Hematopoietic multipotent progenitor cell treated with erythropoietin and hydrocortisone succinate and interleukin-3 and kit ligand, for 15 days (in vitro differentiated cells): ENCODE data around the gene ARTN.

Source experiments
- DNase-seq: peaks from one replicate; pipeline ENCODE4 v3.0.0-alpha.2; 2015; ENCODE audit warnings: low spot score

ARTN gene

GRCh38 chr1:43933386-43934100 is at the start of gene ARTN:
Gene ARTN, plus strand, starts transcription at chr1:43933801. Its CDS starts 1,856 bp downstream, at chr1:43935657.
- no peak for DNase-seq

- DNase-seq = no peak
Observed at GRCh38 chr1:43885279-43885801, 48.3 kb upstream of the ARTN start.

- DNase-seq = no peak
Observed at GRCh38 chr1:43887748-43888147, 45.9 kb upstream of the ARTN start.

- no peak for DNase-seq
Observed at GRCh38 chr1:43890815-43891214, 42.8 kb upstream of the ARTN start.

GRCh38 chr1:43893006-43893405 is 40.6 kb upstream of the ARTN start:
- DNase-seq = no peak

GRCh38 chr1:43898981-43899380 is 34.6 kb upstream of the ARTN start:
- no peak for DNase-seq

- no peak for DNase-seq
Observed at GRCh38 chr1:43900386-43900785, 33.2 kb upstream of the ARTN start.

- peak; percentile 10 for DNase-seq
Observed at GRCh38 chr1:43901196-43901961, 32.2 kb upstream of the ARTN start.

GRCh38 chr1:43902058-43902831 is 31.4 kb upstream of the ARTN start:
- no peak for DNase-seq

GRCh38 chr1:43904660-43905551 is 28.7 kb upstream of the ARTN start:
- no peak for DNase-seq

GRCh38 chr1:43908226-43908625 is 25.4 kb upstream of the ARTN start:
- DNase-seq = no peak

GRCh38 chr1:43908858-43909257 is 24.7 kb upstream of the ARTN start:
- DNase-seq = no peak

GRCh38 chr1:43910343-43910742 is 23.3 kb upstream of the ARTN start:
- DNase-seq = no peak

- DNase-seq = no peak
Observed at GRCh38 chr1:43912607-43913006, 21.0 kb upstream of the ARTN start.

- no peak for DNase-seq
Observed at GRCh38 chr1:43913051-43913501, 20.5 kb upstream of the ARTN start.

- no peak for DNase-seq
Observed at GRCh38 chr1:43913666-43914360, 19.8 kb upstream of the ARTN start.

- no peak for DNase-seq
Observed at GRCh38 chr1:43914576-43915525, 18.8 kb upstream of the ARTN start.

- DNase-seq = no peak
Observed at GRCh38 chr1:43919906-43920305, 13.7 kb upstream of the ARTN start.

GRCh38 chr1:43921022-43921421 is 12.6 kb upstream of the ARTN start:
- no peak for DNase-seq

- no peak for DNase-seq
Observed at GRCh38 chr1:43924516-43924915, 9.1 kb upstream of the ARTN start.
